HepG2 (cell line): ENCODE measurements around the gene TUBA3C. TPM values are rescaled to one million over a fixed set of nuclear protein-coding genes. Genes with fewer than 3 reads are reported as not detected.
A peak's percentile ranks its signal among the peaks of the same experiment; 100 is the strongest.

Experiments used
- ATAC-seq: fragments of 200-7000 bp; cut with Tn5 transposase; 3 replicates; pipeline ENCODE4 v1.9.1; 2020; ENCODE audit warnings: mild to moderate bottlenecking, moderate library complexity
- BruUV-seq: library from RNA; stranded (reverse); fragments of 400-500 nt; replicated peaks from 2 replicates; lab custom pipeline; 2021; lab: Mats Ljungman, UMichigan
- CTCF ChIA-PET: fragments of 300-600 bp; formaldehyde crosslinking; extraction: SDS; loops from one replicate; lab custom pipeline; 2021; ENCODE audit warnings: low total read pairs, inconsistent platforms, low intra/inter-chr PET ratio; lab: Yijun Ruan, JAX
- POLR2A ChIA-PET: fragments of 350-600 bp; sonication (Branson Sonifier 250); formaldehyde crosslinking; loops from one replicate; lab custom pipeline; 2020; ENCODE audit warnings: antibody characterized with exemption, inconsistent platforms; lab: Yijun Ruan, JAX
- DNase-seq: peaks from one replicate; pipeline ENCODE4 v3.0.0-alpha.2; 2015; ENCODE audit warnings: low spot score
- FAIRE-seq: peaks from 3 replicates; lab custom pipeline; 2011; peaks lifted over from hg19 to GRCh38; lab: Jason Lieb, UNC
- H2AFZ ChIP-seq: one replicate; pipeline ENCODE4 v1.6.1; 2011; ENCODE audit warnings: low read length, inconsistent platforms
- H3K27ac ChIP-seq: fragments of 300-600 bp; 3 replicates; pipeline ENCODE4 v1.8.0; 2011; ENCODE audit warnings: mixed run types, mild to moderate bottlenecking, mixed read lengths, low read length, inconsistent platforms; ENCODE audit not compliant: insufficient read depth; ENCODE audit errors: extremely low read length
- H3K27me3 ChIP-seq, 2 experiments: fragments of 200-600 bp in 1 of 2; 2 replicates in 1 of 2; 3 replicates in 1 of 2; pipeline versions ENCODE4 v1.6.0 to v1.8.0; 2011; ENCODE audit warnings: low read length in 2 of 2, mild to moderate bottlenecking in 2 of 2, moderate library complexity in 2 of 2, inconsistent platforms in 1 of 2; ENCODE audit not compliant: insufficient read depth in 2 of 2, control insufficient read depth in 1 of 2
- H3K36me3 ChIP-seq, 2 experiments: fragments of 200-600 bp in 1 of 2; replicated peaks in 1 of 2; 2 replicates in 1 of 2; 3 replicates in 1 of 2; pipeline versions ENCODE4 v1.5.1 to v1.8.0; 2011; ENCODE audit warnings: low read length in 2 of 2, inconsistent platforms in 1 of 2; ENCODE audit not compliant: insufficient read depth in 2 of 2, control insufficient read depth in 1 of 2
- H3K4me1 ChIP-seq: 2 replicates; pipeline ENCODE4 v1.5.1; 2012; ENCODE audit warnings: low read length, inconsistent platforms; ENCODE audit not compliant: insufficient read depth
- H3K4me2 ChIP-seq: 2 replicates; pipeline ENCODE4 v1.6.0; 2011; ENCODE audit warnings: low read depth, low read length, inconsistent platforms
- H3K4me3 ChIP-seq, 3 experiments: fragments of 200-600 bp in 1 of 3; sonication (generic), shearing (Covaris generic) in 1 of 3; replicated peaks in 1 of 3; 2 replicates each; pipeline ENCODE4 v1.5.1; 2011 to 2016; ENCODE audit warnings: low read length in 3 of 3, inconsistent platforms in 2 of 3, low read depth in 2 of 3, mild to moderate bottlenecking in 2 of 3, control low read depth in 1 of 3, mixed read lengths in 1 of 3; ENCODE audit not compliant: insufficient read depth in 1 of 3
- H3K79me2 ChIP-seq: one replicate; pipeline ENCODE4 v1.6.1; 2011; ENCODE audit warnings: low read length, inconsistent platforms; ENCODE audit not compliant: insufficient read depth
- H3K9ac ChIP-seq: 2 replicates; pipeline ENCODE4 v1.6.0; 2011; ENCODE audit warnings: mild to moderate bottlenecking, low read depth, low read length, inconsistent platforms; ENCODE audit not compliant: insufficient read depth
- H3K9me3 ChIP-seq: 2 replicates; pipeline ENCODE4 v1.5.1; 2012; ENCODE audit warnings: mild to moderate bottlenecking, low read length
- H4K20me1 ChIP-seq: 2 replicates; pipeline ENCODE4 v1.6.0; 2011; ENCODE audit warnings: inconsistent platforms, mild to moderate bottlenecking, low read length, moderate library complexity; ENCODE audit not compliant: insufficient read depth
- FOXP4 ChIP-seq: sonication (generic); formaldehyde crosslinking; IDR thresholded peaks from 2 replicates; pipeline ENCODE4 v1.4.0; 2020; ENCODE audit warnings: missing genetic modification reagents
- HES4 ChIP-seq: sonication (generic); formaldehyde crosslinking; IDR thresholded peaks from 2 replicates; pipeline ENCODE4 v1.9.0; 2021; ENCODE audit warnings: mild to moderate bottlenecking, missing genetic modification reagents, borderline replicate concordance
- NR2F6 ChIP-seq, 2 experiments: IDR thresholded peaks; 2 replicates each; pipeline ENCODE4 v1.6.1; 2016; ENCODE audit warnings: antibody characterized with exemption in 1 of 2, mild to moderate bottlenecking in 1 of 2
- SP1 ChIP-seq, 2 experiments: fragments of 450-650 bp in 1 of 2; sonication (generic) in 1 of 2; formaldehyde crosslinking in 1 of 2; IDR thresholded peaks; 2 replicates each; pipeline versions ENCODE4 v1.4.0 to v1.6.1; 2016 to 2020; ENCODE audit warnings: missing genetic modification reagents in 1 of 2
- TCF12 ChIP-seq, 2 experiments: fragments of 450-650 bp in 1 of 2; sonication (generic) in 1 of 2; formaldehyde crosslinking in 1 of 2; IDR thresholded peaks; 2 replicates each; pipeline versions ENCODE4 v1.6.1 to v1.8.0; 2017 to 2022; ENCODE audit warnings: antibody characterized with exemption in 1 of 2, mild to moderate bottlenecking in 1 of 2, missing genetic modification reagents in 1 of 2, moderate library complexity in 1 of 2
- ZNF136 ChIP-seq: sonication (generic); formaldehyde crosslinking; IDR thresholded peaks from 2 replicates; pipeline ENCODE4 v1.8.1; 2022; ENCODE audit warnings: low read depth, mild to moderate bottlenecking, moderate library complexity, missing genetic modification reagents
- ZNF512 ChIP-seq: sonication (generic); formaldehyde crosslinking; IDR thresholded peaks from 2 replicates; pipeline ENCODE4 v1.4.0; 2020; ENCODE audit warnings: mild to moderate bottlenecking, missing genetic modification reagents
- ZNF576 ChIP-seq: sonication (generic); formaldehyde crosslinking; IDR thresholded peaks from 2 replicates; pipeline ENCODE4 v1.4.0; 2020; ENCODE audit warnings: mild to moderate bottlenecking, missing genetic modification reagents
- WGBS: methylation state at CpG from one replicate; pipeline ENCODE4 v1.1.6; 2017; ENCODE audit warnings: low lambda C conversion rate; 5-methylcytosine and 5-hydroxymethylcytosine counted together
- in situ Hi-C: cut with HindIII; loops from 2 replicates; pipeline ENCODE4 v1.10.0; 2017; ENCODE audit warnings: low pct_unique_long_range_greater_than_20kb; ENCODE audit not compliant: extremely low pct_ligation_motif_present
- intact Hi-C: fragments of 100-400 bp; cut with micrococcal nuclease; formaldehyde crosslinking; loops from one replicate; pipeline ENCODE4 v1.10.0; 2022; ENCODE audit not compliant: unreplicated experiment
- polyA plus RNA-seq, 8 experiments: library from polyadenylated mRNA; depleted of rRNA in 3 of 8; stranded (reverse) in 7 of 8; unstranded in 1 of 8; fragments of >200 nt; fragmentation: Illumina TruSeq in 4 of 8; extraction: Trizol in 4 of 8; gene quantifications; 2 replicates each; pipeline versions ENCODE4 v1.2.1 to v1.2.3, GENCODE V29; 2011 to 2016; ENCODE audit warnings: low read depth in 4 of 8, missing spikeins in 1 of 8, mixed read lengths in 1 of 8; ENCODE audit not compliant: insufficient read depth in 1 of 8
- total RNA-seq, 5 experiments: library from RNA; depleted of rRNA; stranded (reverse); fragments of >200 nt; fragmentation: Illumina TruSeq; extraction: Trizol; gene quantifications; 2 replicates each; pipeline ENCODE4 v1.2.3, GENCODE V29; 2016; ENCODE audit warnings: low read depth in 1 of 5

The TUBA3C gene
- total and polyA plus RNA-seq, 2 of the 13 experiments (the other 11 are each of a cell fraction or from before 2014, with no cell fraction given) = not detected

- H3K9ac ChIP-seq = no peak overlapping the region
- no peak for DNase-seq
- ATAC-seq = peak; percentile 77
Measured at GRCh38 chr13:19185865-19186645, 4.4 kb upstream of the TUBA3C start.

More at GRCh38 chr13:19185865-19186645, 4.4 kb upstream of the TUBA3C start:
- Histone ChIP-seq H3K4me3 (no peak overlapping the region), H3K27ac (no peak overlapping the region), H4K20me1 (no peaks in the 10 kb centered on the region), H2AFZ (no peak overlapping the region), H3K4me2 (no peak overlapping the region), H3K9me3 (no peaks in the 10 kb centered on the region), H3K79me2 (no peaks in the 10 kb centered on the region), H3K4me1 (no peaks in the 10 kb centered on the region), H3K36me3 (no peaks in the 10 kb centered on the region), H3K27me3 (no peaks in the 10 kb centered on the region)
- in situ Hi-C loops (no loop called here), intact Hi-C loops (no loop called here)
- no peak for FAIRE-seq
- no peak for TF ChIP-seq HES4 (CRISPR knock-in tag)
- TF ChIP-seq FOXP4 (CRISPR knock-in tag) = no peak
- no peak for TF ChIP-seq ZNF576 (CRISPR knock-in tag)
- no peak for TF ChIP-seq NR2F6 (IDR thresholded peaks at IDR 0.05)
- TF ChIP-seq NR2F6 (CRISPR knock-in tag; IDR thresholded peaks at IDR 0.05) = peak; percentile 13; the same call in 1 of the 2 replicates
- no peak for TF ChIP-seq TCF12 (IDR thresholded peaks at IDR 0.05)
- no peak for TF ChIP-seq TCF12 (CRISPR knock-in tag; IDR thresholded peaks at IDR 0.05)
- TF ChIP-seq ZNF512 (CRISPR knock-in tag) = 0 out of 2 replicates have a peak, but pooled peaks have one; percentile 23
- TF ChIP-seq SP1 (IDR thresholded peaks at IDR 0.05) = no peak
- TF ChIP-seq SP1 (CRISPR knock-in tag; IDR thresholded peaks at IDR 0.05) = no peak
- TF ChIP-seq ZNF136 (CRISPR knock-in tag) = no peak
- 6% methylated on average over 4 of the region's 5 CpGs for WGBS
- ChIA-PET POLR2A (no interaction called here), CTCF (no interaction called here)
- no TSS peak for BruUV-seq
